Islet precursor cell (in vitro differentiated cells): ENCODE data around the gene KRTAP1-3.
A peak's percentile ranks its signal among the peaks of the same experiment; 100 is the strongest.
"Not testable (repeated sequence)": the region's sequence is repeated elsewhere in the genome, so short reads cannot be mapped to it uniquely, and the experiment has no call there.

Experiments
- DNase-seq: peaks from one replicate; pipeline ENCODE4 v3.0.0-alpha.2; 2018

KRTAP1-3 gene

DNA sequence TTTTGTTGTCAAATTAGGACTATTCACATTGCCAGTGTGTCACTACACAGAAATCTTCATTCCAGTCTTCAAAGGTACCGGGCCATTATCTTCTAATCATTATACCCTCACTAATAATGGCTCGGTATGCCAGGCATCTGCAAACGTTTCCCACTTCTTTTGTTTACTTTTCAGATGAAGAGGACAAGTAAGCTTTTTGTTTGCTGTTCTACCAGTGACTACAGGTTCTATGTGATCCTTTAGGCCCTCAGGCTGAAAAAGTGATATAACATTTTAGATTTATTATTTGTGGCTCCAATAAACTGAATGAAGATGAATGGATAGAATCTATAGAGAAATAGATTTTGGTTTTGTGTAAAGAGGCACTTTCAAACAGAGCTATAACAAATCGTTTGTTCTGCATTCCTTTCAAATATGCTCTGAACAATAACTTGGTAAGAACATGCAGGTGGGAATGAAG, 25.3 kb downstream of the KRTAP1-3 start:
- DNase-seq, result peak; percentile 84

GRCh38 chr17:41008811-41009210, 25.9 kb downstream of the KRTAP1-3 start, which contains the start of gene KRTAP3-1:
Gene KRTAP3-1, minus strand, starts transcription at chr17:41009128. Its CDS starts 54 bp downstream, at chr17:41009074.
- peak; percentile 73 for DNase-seq

DNA sequence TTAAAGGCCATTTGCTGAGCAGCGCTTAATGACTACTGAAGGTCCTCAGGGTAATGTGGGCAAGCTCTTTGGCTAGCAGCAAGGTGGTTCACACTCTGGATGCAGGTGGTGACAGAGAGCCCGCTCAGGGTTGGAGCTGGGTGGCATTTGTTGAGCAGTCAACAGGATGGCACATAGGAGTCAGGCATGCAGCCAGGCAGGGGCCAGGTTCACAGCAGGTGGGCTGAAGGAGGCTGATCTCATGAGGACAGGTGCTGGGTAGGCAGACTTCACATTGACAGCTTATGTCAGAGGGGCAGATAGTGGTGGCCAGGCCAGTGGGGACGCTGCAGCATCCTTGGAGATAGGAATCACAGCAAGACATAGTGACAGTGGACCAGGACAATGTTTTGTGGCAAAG, 30.3 kb downstream of the KRTAP1-3 start:
- no peak for DNase-seq

- DNase-seq, result no peak
Measured at GRCh38 chr17:41003926-41004325, 30.7 kb downstream of the KRTAP1-3 start.

GRCh38 chr17:41002814-41003213, 31.9 kb downstream of the KRTAP1-3 start:
- no peak for DNase-seq

GRCh38 chr17:41001795-41002194, 32.9 kb downstream of the KRTAP1-3 start:
- DNase-seq, result no peak

DNA sequence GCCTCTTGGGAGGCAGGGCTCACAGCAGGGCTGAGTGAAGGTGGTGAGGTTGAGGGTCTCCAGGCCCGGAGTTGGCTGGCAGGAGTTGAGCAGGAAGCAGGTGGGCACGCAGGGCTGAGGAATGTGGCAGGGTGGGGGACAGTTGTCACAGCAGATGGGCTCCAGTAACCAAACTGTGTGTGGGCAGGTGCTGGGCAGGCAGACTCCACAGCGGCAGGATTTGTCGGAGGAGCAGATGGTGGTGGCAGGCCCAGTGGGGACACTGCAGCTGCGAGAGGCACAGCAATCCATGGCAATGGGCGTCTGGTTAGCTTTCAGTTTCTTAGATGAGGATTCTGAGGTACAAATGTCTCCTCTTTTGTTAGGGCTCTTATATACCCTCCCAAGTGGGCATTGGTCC, 35.1 kb downstream of the KRTAP1-3 start, which contains the start of gene KRTAP3-2:
TSS of gene KRTAP3-2 (minus strand) at position 344 of the 400 bp plus-strand sequence. CDS start at position 291, 53 bp downstream.
- not testable (repeated sequence) for DNase-seq

DNA sequence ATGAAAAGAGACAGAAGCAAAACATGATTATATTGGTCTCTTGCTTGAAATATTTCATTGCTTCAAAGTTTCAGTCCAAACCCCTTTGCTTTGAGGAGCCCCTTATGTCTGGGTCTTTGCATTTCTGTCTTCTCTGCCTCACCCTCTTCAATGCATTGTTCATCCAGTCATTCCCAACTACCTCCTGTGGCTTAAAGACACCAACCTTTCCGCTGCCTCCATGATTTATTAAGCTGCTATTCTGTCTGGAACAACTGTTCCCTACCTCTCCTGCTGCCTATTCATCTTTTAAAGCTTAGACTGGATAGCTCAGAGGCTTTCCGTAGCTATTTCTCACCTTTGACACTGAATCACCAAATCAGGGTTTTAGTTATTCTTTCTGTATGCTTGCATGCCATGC, 37.3 kb downstream of the KRTAP1-3 start:
- no peak for DNase-seq

- DNase-seq, result no peak
Measured at GRCh38 chr17:40996829-40997228, 37.8 kb downstream of the KRTAP1-3 start.

DNA sequence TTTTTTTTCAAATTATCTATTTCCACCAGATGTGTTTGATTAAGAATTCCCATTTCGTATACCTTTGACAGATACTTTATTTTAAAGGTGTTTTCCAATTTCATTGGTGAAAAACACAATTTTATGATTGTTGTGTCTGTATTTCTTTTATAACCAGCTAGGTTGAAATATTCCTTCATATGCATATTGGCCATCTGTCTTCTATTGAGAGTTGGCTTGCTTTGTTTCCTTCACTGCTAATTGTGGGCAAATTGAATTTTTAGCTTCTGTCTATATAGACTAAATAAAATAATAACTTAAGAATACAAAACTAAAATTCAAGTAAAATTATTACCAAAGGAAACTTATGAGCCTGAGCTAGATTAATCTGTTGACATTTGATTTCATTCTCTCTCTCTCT, 39.6 kb downstream of the KRTAP1-3 start:
- DNase-seq, result no peak

DNA sequence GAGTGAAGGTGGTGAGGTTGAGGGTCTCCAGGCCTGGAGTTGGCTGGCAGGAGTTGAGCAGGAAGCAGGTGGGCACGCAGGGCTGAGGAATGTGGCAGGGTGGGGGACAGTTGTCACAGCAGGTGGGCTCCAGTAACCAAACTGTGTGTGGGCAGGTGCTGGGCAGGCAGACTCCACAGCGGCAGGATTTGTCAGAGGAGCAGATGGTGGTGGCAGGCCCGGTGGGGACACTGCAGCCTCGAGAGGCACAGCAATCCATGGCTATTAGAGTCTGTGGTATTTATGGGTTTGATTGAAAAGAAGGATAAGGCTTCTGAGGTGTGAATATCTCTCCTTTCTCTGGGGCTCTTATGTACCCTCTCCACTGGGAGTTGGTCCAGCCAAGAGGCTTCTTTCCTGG, 40.8 kb downstream of the KRTAP1-3 start, which contains the start of gene KRTAP3-3:
TSS of gene KRTAP3-3 (minus strand) at position 326 of the 400 bp plus-strand sequence. CDS start at position 259, 67 bp downstream.
- no peak for DNase-seq

DNA sequence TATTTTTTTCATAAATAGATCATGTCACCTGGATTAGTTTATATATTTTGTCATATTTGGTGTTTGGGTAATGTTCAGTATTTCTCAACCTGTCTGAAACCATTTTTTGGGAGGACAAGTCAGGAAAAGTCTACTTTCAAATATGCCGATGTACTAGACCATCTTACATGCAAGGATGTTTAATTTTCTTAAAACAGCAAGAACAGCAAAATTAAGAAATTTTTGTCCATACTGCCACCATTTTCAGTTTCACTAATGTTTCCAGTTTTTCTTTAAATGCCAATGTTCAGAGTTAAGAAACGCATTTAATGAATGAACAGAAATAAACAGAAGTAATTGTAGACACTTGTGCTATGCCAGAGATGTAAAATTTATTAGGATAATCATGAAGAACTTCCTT, 41.6 kb downstream of the KRTAP1-3 start:
- DNase-seq, result no peak

DNA sequence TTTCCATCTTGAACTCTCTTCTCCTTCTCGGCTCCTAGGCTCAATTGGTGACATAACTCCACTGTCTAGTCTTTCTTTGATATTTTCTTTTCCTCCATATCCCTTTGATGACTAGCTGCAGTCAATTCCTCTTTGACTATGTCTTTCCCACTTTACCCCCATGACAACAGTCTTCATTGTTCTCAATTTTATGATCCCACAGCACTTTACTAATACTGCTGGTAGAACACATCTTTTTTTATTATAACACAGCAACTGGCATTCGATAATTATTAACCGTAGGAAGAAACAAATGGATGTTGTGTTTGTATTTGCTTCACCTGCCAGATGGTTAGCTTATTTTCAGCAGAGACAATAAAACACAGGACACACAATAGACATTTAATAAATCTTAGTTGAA, 42.0 kb downstream of the KRTAP1-3 start:
- DNase-seq, result no peak

DNA sequence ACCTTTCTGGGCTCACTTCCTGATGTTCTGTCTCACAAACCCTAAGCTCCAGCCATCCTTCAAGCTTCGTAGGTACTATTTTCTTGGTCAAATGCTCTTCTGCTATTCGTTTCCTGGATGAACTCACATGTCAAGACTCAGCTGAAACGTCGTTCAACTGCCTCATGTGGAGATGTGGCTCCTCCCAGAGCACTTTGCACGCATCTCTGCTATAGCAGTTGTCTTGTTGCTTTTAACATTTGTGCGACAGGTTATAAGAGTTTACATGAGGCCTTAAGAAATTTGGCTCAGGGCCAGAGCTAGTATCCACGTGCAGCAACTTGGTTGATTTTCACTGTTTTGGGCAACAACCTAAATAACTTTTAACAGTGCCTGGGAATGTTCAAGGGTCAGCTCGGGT, 47.8 kb downstream of the KRTAP1-3 start:
- no peak for DNase-seq

- no peak for DNase-seq
Measured at GRCh38 chr17:40984226-40984625, 50.4 kb downstream of the KRTAP1-3 start, which contains the start of gene KRT40. Gene KRT40, minus strand, starts transcription at chr17:40984326. Its CDS starts 53 bp downstream, at chr17:40984273.
